ENCODE results near the gene CADM1. TPM values are rescaled to one million over a fixed set of nuclear protein-coding genes. Genes with fewer than 3 reads are reported as not detected.

Gene CADM1
- total RNA-seq, 4 donors from 2014 or later: 2.9 to 25.7 (median 9.6) TPM

DNA sequence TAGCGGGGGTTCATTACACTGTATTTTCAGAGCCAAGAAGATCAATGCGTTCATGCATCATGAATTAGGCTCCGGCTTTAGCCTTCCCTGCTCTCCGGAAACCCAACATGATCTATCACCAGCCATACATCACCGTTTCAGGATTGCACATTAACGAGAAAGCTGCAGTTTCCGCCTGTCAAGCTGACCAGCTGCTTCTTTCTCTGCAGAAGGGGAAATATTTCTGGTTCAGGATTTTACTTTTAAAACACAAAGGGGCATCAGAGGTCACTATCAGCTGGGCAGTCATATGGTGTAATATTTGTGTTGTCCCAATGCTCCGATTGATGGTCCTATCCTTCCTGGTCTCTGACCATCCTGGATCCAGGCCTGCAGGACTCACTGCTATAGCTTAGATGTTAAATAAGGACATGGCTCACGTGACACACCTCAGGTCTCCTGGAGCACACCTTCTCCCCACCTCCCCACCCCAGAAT lies 21.4 kb upstream of the CADM1 start:
- TF ChIP-seq, protein P1, sequence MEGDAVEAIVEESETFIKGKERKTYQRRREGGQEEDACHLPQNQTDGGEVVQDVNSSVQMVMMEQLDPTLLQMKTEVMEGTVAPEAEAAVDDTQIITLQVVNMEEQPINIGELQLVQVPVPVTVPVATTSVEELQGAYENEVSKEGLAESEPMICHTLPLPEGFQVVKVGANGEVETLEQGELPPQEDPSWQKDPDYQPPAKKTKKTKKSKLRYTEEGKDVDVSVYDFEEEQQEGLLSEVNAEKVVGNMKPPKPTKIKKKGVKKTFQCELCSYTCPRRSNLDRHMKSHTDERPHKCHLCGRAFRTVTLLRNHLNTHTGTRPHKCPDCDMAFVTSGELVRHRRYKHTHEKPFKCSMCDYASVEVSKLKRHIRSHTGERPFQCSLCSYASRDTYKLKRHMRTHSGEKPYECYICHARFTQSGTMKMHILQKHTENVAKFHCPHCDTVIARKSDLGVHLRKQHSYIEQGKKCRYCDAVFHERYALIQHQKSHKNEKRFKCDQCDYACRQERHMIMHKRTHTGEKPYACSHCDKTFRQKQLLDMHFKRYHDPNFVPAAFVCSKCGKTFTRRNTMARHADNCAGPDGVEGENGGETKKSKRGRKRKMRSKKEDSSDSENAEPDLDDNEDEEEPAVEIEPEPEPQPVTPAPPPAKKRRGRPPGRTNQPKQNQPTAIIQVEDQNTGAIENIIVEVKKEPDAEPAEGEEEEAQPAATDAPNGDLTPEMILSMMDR (IDR thresholded peaks at IDR 0.05; ENCODE audit: low read depth): no peak

DNA sequence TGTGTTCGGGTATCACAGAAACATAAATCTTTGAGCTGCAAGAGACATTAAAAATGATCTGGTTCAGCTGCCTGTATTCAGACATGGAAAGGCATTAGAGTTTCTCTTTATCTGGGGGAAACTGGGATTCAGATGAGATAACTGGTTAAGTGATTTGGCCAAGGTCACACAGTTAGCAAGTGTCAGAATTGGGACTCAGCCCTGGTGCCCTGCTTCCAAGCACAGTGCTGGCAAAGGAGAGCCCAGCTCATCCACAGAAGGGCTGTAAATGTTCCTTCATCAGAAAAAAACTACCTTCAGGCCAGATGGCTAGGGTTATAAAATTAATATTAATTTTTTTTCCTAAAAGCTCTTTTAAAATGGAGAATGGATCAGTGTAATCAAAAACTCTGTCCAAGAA lies 20.4 kb upstream of the CADM1 start:
- TF ChIP-seq, protein P1 (IDR thresholded peaks at IDR 0.05; ENCODE audit: low read depth): no peak

GRCh38 chr11:115523727-115524399 lies 19.6 kb upstream of the CADM1 start:
- TF ChIP-seq, protein P1 (IDR thresholded peaks at IDR 0.05; ENCODE audit: low read depth): no peak

DNA sequence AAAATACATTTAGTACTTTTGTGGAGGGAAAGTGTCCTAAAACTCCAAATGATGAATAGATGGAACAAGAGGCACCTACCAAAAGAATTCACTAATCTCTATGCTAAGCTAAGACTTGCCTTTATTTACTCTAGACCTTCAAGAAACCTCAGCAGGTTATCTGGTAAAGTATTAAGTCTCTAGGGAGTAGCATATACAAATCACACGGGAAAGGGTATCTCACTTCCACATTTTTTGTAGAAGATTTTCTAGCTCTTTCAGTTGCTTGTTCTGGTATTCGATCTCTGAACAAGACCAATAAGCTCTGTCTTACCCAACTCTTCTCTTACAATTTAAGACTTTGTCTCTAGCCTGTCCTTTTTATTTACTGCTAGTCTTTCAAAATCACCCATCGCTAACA lies 18.1 kb upstream of the CADM1 start:
- TF ChIP-seq, protein P1 (IDR thresholded peaks at IDR 0.05; ENCODE audit: low read depth): no peak

DNA sequence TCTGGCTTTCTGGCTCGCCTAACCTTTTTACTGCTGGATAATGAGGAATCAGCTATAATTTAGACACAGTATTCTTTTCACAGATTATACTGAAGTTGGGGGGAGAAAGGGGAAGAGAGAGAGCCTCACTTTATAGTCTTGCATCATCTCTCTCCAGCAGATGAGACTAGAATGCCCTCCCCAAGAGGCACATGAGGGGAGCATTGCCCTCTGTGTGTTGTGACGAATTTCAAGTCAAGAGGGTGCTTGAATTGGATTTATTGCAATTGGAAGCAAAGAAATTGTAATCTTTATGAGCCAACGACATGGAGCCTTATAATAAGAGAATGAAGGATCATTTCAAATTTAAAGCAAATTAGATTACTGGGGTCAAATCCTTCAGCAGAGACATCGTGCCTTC lies 17.6 kb upstream of the CADM1 start:
- TF ChIP-seq, protein P1 (IDR thresholded peaks at IDR 0.05; ENCODE audit: low read depth): no peak

DNA sequence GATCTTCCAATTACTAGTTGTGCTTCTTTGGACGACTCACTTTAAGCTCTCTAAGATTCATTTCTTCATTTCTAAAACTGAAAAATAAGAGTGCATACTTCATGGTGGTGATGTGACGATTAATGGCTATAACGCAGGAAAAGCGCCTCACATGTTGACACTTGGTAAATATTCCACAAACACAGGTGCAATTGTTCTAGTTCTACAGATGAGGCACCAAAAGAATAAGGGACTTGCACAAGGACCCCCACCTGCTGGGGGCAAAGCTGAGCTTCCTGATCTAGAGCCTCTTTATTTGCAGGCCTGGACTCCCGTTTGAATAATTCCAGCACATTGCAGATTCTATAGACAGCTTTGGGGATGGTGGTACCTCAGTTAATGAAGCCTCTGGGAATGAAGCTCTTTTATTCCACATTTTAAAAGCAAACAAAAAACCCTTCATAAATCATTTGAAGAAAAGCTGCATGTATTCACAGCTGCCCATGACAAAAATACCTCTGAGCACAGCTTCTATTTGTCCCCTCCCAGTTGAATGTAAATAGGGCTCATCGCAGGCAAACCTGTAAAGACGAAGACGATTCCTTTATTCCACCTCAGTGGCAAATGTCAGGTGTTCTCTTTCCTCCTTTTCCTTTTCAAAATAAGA lies 14.9 kb upstream of the CADM1 start:
- TF ChIP-seq, protein P1 (IDR thresholded peaks at IDR 0.05; ENCODE audit: low read depth): no peak

DNA sequence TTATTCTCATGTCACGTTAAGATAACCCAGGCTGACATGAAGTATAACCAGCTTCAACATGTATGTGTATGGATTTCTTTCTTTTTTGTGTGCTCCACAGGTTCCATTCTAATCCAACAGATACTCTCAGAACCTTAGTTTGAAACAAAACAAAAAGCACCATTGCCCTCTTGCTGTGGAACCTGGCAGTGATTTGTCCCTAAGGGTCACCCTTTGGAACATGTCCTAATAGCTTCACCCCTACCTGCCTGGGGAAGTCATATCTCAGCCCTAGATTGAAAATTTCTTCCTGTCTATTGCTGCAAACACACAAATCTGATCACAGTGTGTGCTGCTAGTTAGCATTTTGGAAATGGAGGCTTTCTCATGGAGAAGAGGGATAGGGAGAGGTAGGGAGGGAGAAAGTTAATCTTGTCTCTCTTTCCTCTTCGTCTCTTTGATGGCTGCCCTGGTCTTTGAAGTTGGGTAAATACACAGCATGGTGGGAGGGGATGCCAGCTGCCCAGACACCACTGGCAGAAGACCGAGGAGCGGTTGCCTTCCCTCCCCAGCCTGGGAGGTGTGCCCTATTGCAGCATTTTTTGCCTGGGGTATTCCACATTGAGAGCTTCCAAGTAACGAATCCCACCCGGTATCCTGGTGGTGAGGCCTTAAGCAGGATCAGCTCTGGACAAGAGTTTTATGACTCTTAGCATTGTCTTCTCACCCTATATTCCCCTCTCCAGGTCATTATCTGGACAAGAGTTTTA lies 11.6 kb upstream of the CADM1 start:
- TF ChIP-seq, protein P1 (IDR thresholded peaks at IDR 0.05; ENCODE audit: low read depth): no peak
